GM12875 (cell line): ENCODE results near the gene TAS2R38.

ENCODE experiments used
- H3K4me3 ChIP-seq: one replicate; pipeline ENCODE4 v1.5.1; 2011; ENCODE audit warnings: low read depth, low read length, control low read depth
- TF ChIP-seq, protein P1 (sequence below): IDR thresholded peaks from 2 replicates; pipeline ENCODE4 v1.5.1; 2011; ENCODE audit warnings: low read depth, mild to moderate bottlenecking, control low read depth, inconsistent platforms, low read length, moderate library complexity, borderline replicate concordance; ENCODE audit not compliant: insufficient read depth

TAS2R38 gene

DNA sequence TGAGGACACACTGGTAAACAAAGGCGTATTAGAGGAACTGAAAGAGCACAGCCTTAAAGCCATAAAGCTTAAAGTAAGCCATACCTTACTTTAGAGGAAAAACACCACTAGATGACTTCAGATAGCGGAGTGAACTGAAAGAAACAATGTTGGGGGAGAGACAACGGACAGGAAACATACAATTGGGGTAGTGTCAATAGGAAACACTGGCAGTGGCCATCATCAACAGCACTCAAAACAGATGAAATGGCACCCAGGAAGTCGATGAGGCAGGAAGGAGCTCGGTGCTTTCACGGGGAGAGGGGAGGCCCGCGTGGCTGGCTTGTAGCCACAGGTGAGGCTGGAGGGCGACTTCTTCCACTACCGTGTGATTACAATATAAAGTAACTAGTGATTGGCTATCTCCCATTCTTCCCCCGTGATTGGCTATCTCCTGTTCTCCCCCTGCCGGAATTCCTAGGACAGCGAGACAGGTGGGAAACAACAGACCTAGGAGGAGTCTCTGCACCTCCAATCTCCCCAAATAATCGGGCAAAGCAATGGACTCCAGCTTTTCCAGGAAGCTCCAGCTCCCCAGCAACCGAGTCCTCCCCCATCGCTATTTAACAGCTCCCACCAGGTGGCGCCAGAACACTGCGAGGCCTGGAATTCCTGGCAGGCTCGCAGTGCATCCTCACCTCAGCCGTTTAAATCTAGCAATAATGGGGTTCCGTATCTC, 2.4 kb upstream of the TAS2R38 start:
- peak overlapping the region; percentile 42 for H3K4me3 ChIP-seq
- TF ChIP-seq, protein P1, sequence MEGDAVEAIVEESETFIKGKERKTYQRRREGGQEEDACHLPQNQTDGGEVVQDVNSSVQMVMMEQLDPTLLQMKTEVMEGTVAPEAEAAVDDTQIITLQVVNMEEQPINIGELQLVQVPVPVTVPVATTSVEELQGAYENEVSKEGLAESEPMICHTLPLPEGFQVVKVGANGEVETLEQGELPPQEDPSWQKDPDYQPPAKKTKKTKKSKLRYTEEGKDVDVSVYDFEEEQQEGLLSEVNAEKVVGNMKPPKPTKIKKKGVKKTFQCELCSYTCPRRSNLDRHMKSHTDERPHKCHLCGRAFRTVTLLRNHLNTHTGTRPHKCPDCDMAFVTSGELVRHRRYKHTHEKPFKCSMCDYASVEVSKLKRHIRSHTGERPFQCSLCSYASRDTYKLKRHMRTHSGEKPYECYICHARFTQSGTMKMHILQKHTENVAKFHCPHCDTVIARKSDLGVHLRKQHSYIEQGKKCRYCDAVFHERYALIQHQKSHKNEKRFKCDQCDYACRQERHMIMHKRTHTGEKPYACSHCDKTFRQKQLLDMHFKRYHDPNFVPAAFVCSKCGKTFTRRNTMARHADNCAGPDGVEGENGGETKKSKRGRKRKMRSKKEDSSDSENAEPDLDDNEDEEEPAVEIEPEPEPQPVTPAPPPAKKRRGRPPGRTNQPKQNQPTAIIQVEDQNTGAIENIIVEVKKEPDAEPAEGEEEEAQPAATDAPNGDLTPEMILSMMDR: peak; percentile 89

GRCh38 chr7:141974831-141975230, 1.3 kb upstream of the TAS2R38 start:
- no peak overlapping the region for H3K4me3 ChIP-seq
- TF ChIP-seq, protein P1: peak; percentile 26; the same call in 1 of the 2 replicates

DNA sequence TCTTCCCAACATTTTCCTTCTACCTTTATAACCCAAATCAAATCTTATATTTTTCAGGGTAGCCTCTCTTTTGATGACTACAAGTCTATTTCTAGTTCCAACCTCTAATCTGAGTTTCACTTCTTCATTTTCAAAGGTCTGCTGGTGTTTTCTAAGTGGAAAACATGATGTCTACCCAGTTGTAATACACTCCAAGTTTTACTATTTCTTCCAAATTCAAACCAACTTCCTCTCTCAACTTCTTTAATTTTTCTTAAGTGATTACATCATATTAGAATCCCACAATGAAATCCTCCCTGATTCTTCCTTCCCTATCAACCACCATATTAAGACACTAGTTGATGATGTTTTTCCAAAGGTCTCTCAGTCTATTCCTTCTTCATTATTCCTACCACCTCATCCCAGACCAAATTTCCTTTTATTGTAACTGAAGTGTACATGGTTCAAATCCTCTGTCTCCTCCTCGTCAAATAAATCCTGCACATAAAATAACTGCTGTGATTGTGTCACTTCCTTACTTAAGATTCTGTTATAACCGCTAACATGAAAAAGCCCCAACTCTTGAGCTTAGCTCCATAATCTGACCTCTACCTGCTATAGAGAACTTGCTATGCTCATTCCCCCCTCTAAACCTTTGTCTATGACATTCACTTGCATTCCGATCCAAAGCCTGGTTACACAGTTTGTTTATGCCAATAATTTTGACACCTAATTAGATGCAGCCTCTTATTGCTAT, 12.7 kb downstream of the TAS2R38 start:
- TF ChIP-seq, protein P1: no peak
- H3K4me3 ChIP-seq: no peak overlapping the region

DNA sequence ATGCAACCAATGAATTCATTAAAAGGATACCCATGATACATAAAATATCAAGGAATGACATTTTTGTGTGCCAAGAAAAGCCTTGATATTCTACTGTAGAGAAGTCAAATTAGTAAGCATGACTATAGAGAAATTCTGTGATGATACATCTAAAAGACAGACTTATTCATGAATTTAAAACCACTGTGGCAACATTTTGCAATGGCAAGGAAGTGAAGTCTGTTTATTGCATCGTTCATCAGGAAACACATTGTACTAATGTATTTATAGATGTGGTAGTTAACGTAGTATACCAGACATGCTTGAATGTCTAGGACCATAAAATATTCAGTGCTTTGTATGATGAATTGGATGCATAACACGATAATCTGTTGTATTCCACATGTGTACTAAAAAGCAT, 17.5 kb downstream of the TAS2R38 start:
- no peak overlapping the region for H3K4me3 ChIP-seq
- TF ChIP-seq, protein P1: no peak

GRCh38 chr7:141954334-141954733, 19.2 kb downstream of the TAS2R38 start:
- no peak overlapping the region for H3K4me3 ChIP-seq
- TF ChIP-seq, protein P1: no peak

DNA sequence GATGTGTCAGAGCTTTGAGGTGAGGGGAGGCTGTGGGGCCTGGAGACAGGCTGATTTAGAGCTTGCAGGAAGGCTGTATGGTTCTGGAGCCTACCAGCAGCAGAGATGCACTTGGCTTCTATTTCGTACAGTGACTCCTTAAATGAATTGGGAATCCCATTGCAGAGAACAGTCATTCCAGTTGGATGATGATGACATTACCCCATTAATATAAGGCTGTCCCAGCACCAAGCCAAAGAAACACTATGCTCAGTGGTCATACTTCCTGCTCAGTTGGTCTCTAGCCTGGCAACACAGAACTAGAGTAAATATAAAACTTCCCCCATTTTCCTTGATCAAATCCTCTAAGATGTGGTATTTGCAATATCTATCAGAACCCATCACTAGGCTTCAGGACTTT, 21.1 kb downstream of the TAS2R38 start:
- TF ChIP-seq, protein P1: no peak
- H3K4me3 ChIP-seq: no peak overlapping the region

- no peak overlapping the region for H3K4me3 ChIP-seq
- TF ChIP-seq, protein P1: no peak
Observed at GRCh38 chr7:141950806-141951205, 22.8 kb downstream of the TAS2R38 start.
